PC-9 (cell line): Measurements from ENCODE around the gene PANK2. TPM values are rescaled to one million over a fixed set of nuclear protein-coding genes. Genes with fewer than 3 reads are reported as not detected.

Experiments used
- BruUV-seq: library from RNA; stranded (reverse); fragments of 400-500 nt; replicated peaks from 2 replicates; lab custom pipeline; 2021; lab: Mats Ljungman, UMichigan
- CTCF ChIA-PET: fragments of 300-600 bp; sonication (Branson Sonifier 250); formaldehyde crosslinking; loops from one replicate; lab custom pipeline; 2022; ENCODE audit warnings: antibody characterized with exemption; lab: Charles Lee
- POLR2A ChIA-PET: fragments of 300-600 bp; sonication (Branson Sonifier 250); formaldehyde crosslinking; loops from one replicate; lab custom pipeline; 2022; ENCODE audit warnings: antibody characterized with exemption; ENCODE audit not compliant: unreplicated experiment; lab: Charles Lee
- DNase-seq, 2 experiments: peaks; one replicate each; pipeline versions ENCODE4 v3.0.0 to v3.0.0-alpha.2; 2015 to 2022; ENCODE audit warnings: mixed read lengths in 1 of 2
- H2AFZ ChIP-seq: fragments of 200-600 bp; sonication (generic); 2 replicates; pipeline ENCODE4 v1.8.1; 2017; ENCODE audit warnings: antibody characterized with exemption
- H3F3A ChIP-seq: fragments of 200-600 bp; sonication (generic); 2 replicates; pipeline ENCODE4 v1.8.1; 2017; ENCODE audit warnings: antibody characterized with exemption, mild to moderate bottlenecking, low read depth; ENCODE audit not compliant: insufficient read depth
- H3K27ac ChIP-seq: fragments of 200-600 bp; sonication (generic); 2 replicates; pipeline ENCODE4 v1.6.1; 2016; ENCODE audit warnings: mixed run types
- H3K27me3 ChIP-seq: fragments of 200-600 bp; sonication (generic); 2 replicates; pipeline ENCODE4 v1.6.1; 2016; ENCODE audit warnings: low read depth, mixed run types; ENCODE audit not compliant: insufficient read depth
- H3K36me3 ChIP-seq: fragments of 200-600 bp; sonication (generic); 2 replicates; pipeline ENCODE4 v1.6.1; 2016; ENCODE audit warnings: low read depth, mixed run types
- H3K4me1 ChIP-seq: fragments of 200-600 bp; sonication (generic); replicated peaks from 2 replicates; pipeline ENCODE4 v1.6.1; 2016; ENCODE audit warnings: mixed run types; ENCODE audit not compliant: insufficient read depth
- H3K4me2 ChIP-seq: fragments of 200-600 bp; sonication (generic); 2 replicates; pipeline ENCODE4 v1.6.1; 2017; ENCODE audit warnings: mixed run types
- H3K4me3 ChIP-seq: fragments of 200-600 bp; sonication (generic); 2 replicates; pipeline ENCODE4 v1.6.1; 2016; ENCODE audit warnings: mixed run types
- H3K79me2 ChIP-seq: fragments of 200-600 bp; sonication (generic); 2 replicates; pipeline ENCODE4 v1.6.1; 2017; ENCODE audit warnings: low read depth, mixed run types
- H3K9me2 ChIP-seq: fragments of 200-600 bp; sonication (generic); 2 replicates; pipeline ENCODE4 v1.8.1; 2017; ENCODE audit warnings: mild to moderate bottlenecking; ENCODE audit not compliant: insufficient read depth
- H3K9me3 ChIP-seq: fragments of 200-600 bp; sonication (generic); 2 replicates; pipeline ENCODE4 v1.8.1; 2016; ENCODE audit warnings: low read depth; ENCODE audit not compliant: insufficient read depth
- H4K20me1 ChIP-seq: fragments of 200-600 bp; sonication (generic); 2 replicates; pipeline ENCODE4 v1.8.1; 2017; ENCODE audit not compliant: insufficient read depth
- EZH2 ChIP-seq: fragments of 200-600 bp; sonication (generic); IDR thresholded peaks from 2 replicates; pipeline ENCODE4 v1.8.0; 2017; ENCODE audit warnings: antibody characterized with exemption, low read depth
- intact Hi-C: fragments of 100-400 bp; cut with micrococcal nuclease; formaldehyde crosslinking; loops from one replicate; pipeline ENCODE4 v1.10.0; 2022; ENCODE audit not compliant: unreplicated experiment
- microRNA-seq: library from miRNA; unstranded; fragments of <30 nt; microRNA quantifications from one replicate; pipeline ENCODE4 v1.2.0, GENCODE V29; 2021; ENCODE audit warnings: borderline number of aligned reads, borderline replicate concordance
- total RNA-seq: library from RNA; stranded (reverse); gene quantifications from 2 replicates; pipeline ENCODE4 v1.2.3, GENCODE V29; 2021
- TF ChIP-seq, protein P1 (sequence below): fragments of 200-600 bp; sonication (generic); conservative IDR thresholded peaks from 2 replicates; pipeline ENCODE4 v1.6.1; 2017; ENCODE audit warnings: mixed run types, antibody characterized with exemption, mild to moderate bottlenecking, moderate library complexity

The PANK2 gene
- total RNA-seq, 1 experiment from 2014 or later: 51.6 TPM

DNA sequence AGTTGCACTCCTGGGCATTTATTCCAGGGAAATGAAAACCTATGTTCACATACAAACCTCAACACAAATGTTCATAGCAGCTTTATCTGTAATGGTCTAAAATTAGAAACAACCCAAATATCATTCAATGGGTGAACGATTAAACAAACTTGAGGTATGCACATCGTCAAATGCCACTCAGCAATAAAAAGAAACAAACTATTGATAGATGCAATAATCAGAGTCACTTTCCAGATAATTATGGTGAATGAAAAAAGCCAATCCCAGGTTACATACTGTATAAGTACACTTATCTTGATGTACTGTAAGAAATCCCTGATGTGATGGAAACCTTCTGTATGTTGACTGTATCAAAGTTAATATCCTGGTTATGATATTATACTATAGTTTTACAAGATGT lies 87.3 kb downstream of the PANK2 start:
- Histone ChIP-seq H3K4me1 (no peaks in the 10 kb centered on the region), H3K36me3 (no peaks in the 10 kb centered on the region), H3K9me2 (no peaks in the 10 kb centered on the region), H3K4me2 (no peak overlapping the region), H2AFZ (no peak overlapping the region), H3K4me3 (no peak overlapping the region), H3K27ac (no peak overlapping the region), H3K9me3 (no peaks in the 10 kb centered on the region), H3K27me3 (no peaks in the 10 kb centered on the region), H3K79me2 (peaks cover 39% of the 10 kb centered on the region), H3F3A (peaks cover 6% of the 10 kb centered on the region; the same call in 1 of the 2 replicates), H4K20me1 (peaks cover 11% of the 10 kb centered on the region)
- no TSS peak for BruUV-seq
- no peak for DNase-seq
- intact Hi-C loops: no loop called here
- TF ChIP-seq, protein P1, sequence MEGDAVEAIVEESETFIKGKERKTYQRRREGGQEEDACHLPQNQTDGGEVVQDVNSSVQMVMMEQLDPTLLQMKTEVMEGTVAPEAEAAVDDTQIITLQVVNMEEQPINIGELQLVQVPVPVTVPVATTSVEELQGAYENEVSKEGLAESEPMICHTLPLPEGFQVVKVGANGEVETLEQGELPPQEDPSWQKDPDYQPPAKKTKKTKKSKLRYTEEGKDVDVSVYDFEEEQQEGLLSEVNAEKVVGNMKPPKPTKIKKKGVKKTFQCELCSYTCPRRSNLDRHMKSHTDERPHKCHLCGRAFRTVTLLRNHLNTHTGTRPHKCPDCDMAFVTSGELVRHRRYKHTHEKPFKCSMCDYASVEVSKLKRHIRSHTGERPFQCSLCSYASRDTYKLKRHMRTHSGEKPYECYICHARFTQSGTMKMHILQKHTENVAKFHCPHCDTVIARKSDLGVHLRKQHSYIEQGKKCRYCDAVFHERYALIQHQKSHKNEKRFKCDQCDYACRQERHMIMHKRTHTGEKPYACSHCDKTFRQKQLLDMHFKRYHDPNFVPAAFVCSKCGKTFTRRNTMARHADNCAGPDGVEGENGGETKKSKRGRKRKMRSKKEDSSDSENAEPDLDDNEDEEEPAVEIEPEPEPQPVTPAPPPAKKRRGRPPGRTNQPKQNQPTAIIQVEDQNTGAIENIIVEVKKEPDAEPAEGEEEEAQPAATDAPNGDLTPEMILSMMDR: no peak
- TF ChIP-seq EZH2: no peak
- POLR2A ChIA-PET: no interaction called here
- CTCF ChIA-PET: interaction anchor here (0.6 kb wide), 1 partner anchor 31 kb away, joined by 7 read pairs; no protein-coding TSS in a partner anchor

Small RNA genes lying within 50 kb of the gene (microRNA-seq; reads per million reads assigned to microRNA genes)
- not detected for gene MIR103A2
- not detected for gene MIR103B2

Other genes with a start within 250 kb of the PANK2 start
- gene GFRA4, start 226.0 kb upstream of the PANK2 start, total RNA-seq: not detected in 2 replicates
- not detected in 2 replicates for gene ADAM33, start 207.4 kb upstream of the PANK2 start, total RNA-seq
- 0.13 TPM in 1 of 2 replicates, not detected in the other for gene SIGLEC1, start 176.8 kb upstream of the PANK2 start, total RNA-seq
- gene HSPA12B, start 156.7 kb upstream of the PANK2 start, total RNA-seq: not detected in 2 replicates
- 86.9 and 95.0 TPM in 2 replicates for gene ADISSP, start 121.6 kb upstream of the PANK2 start, total RNA-seq
- 2.6 and 2.7 TPM in 2 replicates for gene SPEF1, start 107.9 kb upstream of the PANK2 start, total RNA-seq
- gene CENPB, start 102.6 kb upstream of the PANK2 start, total RNA-seq: 70.8 and 82.9 TPM in 2 replicates
- gene CDC25B, start 93.1 kb upstream of the PANK2 start, total RNA-seq: 83.5 and 91.0 TPM in 2 replicates
- gene AP5S1, start 68.8 kb upstream of the PANK2 start, total RNA-seq: 18.3 and 20.0 TPM in 2 replicates
- 53.6 and 61.3 TPM in 2 replicates for gene MAVS, start 42.6 kb upstream of the PANK2 start, total RNA-seq
- 60.5 and 89.0 TPM in 2 replicates for gene RNF24, start 126.2 kb downstream of the PANK2 start, total RNA-seq